Measurements from ENCODE around the gene CHMP6. TPM values are rescaled to one million over a fixed set of nuclear protein-coding genes. Genes with fewer than 3 reads are reported as not detected.

The CHMP6 gene
- total RNA-seq, 1 donor from 2014 or later = 31.1 TPM

DNA sequence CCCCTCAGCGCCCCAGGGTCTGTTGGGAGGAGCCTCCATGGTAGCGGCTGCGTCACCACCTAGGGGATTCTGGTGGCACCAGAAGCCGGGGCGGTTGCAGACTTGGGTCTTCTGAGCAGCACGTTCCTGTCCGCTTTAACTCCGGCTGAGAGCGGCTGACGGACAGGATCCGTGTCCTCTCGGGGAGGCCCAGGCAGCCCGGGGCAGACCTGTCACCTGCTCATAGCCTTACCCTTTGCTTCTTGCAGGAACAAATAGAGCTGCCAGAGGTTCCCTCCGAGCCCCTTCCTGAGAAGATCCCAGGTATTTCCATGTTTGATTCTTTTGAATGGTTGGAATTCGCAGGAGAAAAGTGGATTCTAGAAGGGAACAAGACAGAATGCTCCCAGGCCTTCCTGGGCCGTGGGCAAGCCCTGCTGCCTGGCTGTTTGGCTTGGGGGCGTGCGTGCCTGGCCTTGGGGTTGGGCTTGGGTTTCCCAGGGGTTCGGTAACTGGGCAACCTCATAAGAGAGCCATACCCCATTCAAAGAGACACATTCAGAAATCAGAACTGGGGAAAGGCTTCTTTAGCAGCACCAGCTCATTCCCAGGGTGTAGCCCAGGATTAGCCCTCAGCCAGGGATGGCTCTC is 6.6 kb downstream of the CHMP6 start:
- no peak for DNase-seq (ENCODE audit: extremely low spot score, unreplicated experiment)
- peaks cover 14% of the 10 kb centered on the region for H3K27me3 Mint-ChIP-seq (ENCODE audit: unreplicated experiment)
- TF ChIP-seq, protein P1, sequence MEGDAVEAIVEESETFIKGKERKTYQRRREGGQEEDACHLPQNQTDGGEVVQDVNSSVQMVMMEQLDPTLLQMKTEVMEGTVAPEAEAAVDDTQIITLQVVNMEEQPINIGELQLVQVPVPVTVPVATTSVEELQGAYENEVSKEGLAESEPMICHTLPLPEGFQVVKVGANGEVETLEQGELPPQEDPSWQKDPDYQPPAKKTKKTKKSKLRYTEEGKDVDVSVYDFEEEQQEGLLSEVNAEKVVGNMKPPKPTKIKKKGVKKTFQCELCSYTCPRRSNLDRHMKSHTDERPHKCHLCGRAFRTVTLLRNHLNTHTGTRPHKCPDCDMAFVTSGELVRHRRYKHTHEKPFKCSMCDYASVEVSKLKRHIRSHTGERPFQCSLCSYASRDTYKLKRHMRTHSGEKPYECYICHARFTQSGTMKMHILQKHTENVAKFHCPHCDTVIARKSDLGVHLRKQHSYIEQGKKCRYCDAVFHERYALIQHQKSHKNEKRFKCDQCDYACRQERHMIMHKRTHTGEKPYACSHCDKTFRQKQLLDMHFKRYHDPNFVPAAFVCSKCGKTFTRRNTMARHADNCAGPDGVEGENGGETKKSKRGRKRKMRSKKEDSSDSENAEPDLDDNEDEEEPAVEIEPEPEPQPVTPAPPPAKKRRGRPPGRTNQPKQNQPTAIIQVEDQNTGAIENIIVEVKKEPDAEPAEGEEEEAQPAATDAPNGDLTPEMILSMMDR (IDR thresholded peaks at IDR 0.05) = no peak
- H3K4me3 Mint-ChIP-seq (ENCODE audit: unreplicated experiment) = no peak overlapping the region
- peaks cover 9% of the 10 kb centered on the region for H3K4me1 Mint-ChIP-seq (ENCODE audit: unreplicated experiment)
- H3K9me3 Mint-ChIP-seq (ENCODE audit: unreplicated experiment) = no peaks in the 10 kb centered on the region
- peaks cover 12% of the 10 kb centered on the region for H3K36me3 Mint-ChIP-seq (ENCODE audit: unreplicated experiment)
- no peak overlapping the region for H3K27ac Mint-ChIP-seq (ENCODE audit: unreplicated experiment)

DNA sequence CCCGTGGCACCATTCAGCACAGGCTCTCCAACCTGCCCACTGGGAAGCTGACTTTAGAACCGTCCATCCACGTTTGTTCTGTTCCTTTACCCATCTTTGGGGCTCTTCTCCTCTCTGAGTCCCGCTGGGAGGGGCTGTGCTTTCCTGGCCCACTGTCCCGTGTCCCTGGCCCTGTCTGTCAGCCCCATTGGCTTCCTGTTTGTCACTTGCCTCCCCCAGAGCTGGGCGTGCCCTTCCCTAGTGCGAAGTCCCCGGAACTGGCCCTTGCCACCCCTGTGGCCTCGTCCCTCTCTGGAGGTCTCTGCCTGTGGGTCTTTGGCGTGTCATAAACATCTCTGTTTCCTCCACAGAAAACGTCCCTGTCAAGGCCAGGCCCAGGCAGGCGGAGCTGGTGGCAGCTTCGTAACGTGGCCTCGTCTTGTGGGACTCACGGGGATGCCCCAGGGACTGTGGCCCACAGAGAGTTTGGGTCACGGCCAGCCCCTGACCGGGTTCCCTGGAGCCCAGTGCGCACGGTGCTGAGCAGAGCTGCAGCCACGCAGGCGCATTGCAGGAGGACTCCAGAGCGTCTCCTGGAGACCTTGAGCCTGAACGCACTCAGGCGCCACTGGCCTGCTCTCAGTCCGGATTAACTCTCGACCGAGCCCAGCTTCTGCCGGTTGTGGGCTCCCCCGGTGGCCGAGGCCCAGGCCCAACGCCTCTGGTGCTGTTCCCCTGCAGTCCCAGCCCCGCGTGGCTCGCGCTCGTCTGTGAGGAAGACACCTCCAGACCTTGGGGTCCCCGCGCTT is 7.3 kb downstream of the CHMP6 start:
- H3K9me3 Mint-ChIP-seq (ENCODE audit: unreplicated experiment) = no peaks in the 10 kb centered on the region
- peaks cover 8% of the 10 kb centered on the region for H3K4me1 Mint-ChIP-seq (ENCODE audit: unreplicated experiment)
- TF ChIP-seq, protein P1 (IDR thresholded peaks at IDR 0.05) = no peak
- H3K27me3 Mint-ChIP-seq (ENCODE audit: unreplicated experiment) = peaks cover 19% of the 10 kb centered on the region
- H3K36me3 Mint-ChIP-seq (ENCODE audit: unreplicated experiment) = peaks cover 12% of the 10 kb centered on the region
- no peak overlapping the region for H3K27ac Mint-ChIP-seq (ENCODE audit: unreplicated experiment)
- no peak overlapping the region for H3K4me3 Mint-ChIP-seq (ENCODE audit: unreplicated experiment)
- DNase-seq (ENCODE audit: extremely low spot score, unreplicated experiment) = no peak

DNA sequence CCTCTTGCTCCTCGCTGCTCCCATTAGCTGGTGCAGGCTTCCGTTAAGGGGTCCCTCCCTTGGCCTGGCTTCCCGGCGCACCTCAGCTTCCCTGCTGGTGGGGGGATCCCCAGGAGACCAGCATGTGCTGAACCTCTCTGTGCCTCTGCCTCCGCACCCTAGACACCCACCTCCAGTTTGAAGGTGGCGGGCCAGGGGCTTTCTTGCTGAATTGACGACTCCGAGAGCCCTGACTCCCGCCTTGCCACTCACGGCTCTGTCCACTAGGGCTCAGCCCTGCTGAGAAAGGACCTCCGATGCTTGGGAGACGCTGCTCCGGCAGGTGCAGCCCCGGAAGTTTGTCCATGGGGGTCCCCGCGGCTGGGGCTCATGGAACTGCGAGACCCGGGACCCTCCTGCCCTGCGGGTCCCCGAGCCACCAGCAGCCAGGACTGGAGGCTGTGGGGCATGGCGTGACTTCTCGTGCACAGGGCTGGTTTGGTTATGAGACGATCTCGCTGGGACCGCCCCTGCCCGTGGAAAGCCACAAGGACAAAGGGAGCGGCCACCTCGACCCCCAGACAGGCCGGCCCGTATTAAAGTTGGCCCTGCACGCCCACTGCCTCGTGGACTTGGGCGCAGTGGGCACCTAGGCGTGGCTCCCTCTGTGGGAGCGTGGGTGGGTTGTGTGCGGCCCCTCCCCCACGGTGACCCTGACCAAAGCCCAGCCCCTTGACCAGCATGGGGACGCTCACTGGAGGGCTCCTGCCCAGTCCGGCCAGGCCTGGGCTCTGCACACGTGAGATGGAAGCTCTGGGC is 8.1 kb downstream of the CHMP6 start:
- Mint-ChIP-seq H3K27me3 (ENCODE audit: unreplicated experiment) (peaks cover 22% of the 10 kb centered on the region), H3K36me3 (ENCODE audit: unreplicated experiment) (peaks cover 12% of the 10 kb centered on the region), H3K4me1 (ENCODE audit: unreplicated experiment) (peaks cover 11% of the 10 kb centered on the region), H3K27ac (ENCODE audit: unreplicated experiment) (no peak overlapping the region), H3K4me3 (ENCODE audit: unreplicated experiment) (no peak overlapping the region), H3K9me3 (ENCODE audit: unreplicated experiment) (no peaks in the 10 kb centered on the region)
- DNase-seq (ENCODE audit: extremely low spot score, unreplicated experiment) = no peak
- TF ChIP-seq, protein P1 (IDR thresholded peaks at IDR 0.05) = no peak

DNA sequence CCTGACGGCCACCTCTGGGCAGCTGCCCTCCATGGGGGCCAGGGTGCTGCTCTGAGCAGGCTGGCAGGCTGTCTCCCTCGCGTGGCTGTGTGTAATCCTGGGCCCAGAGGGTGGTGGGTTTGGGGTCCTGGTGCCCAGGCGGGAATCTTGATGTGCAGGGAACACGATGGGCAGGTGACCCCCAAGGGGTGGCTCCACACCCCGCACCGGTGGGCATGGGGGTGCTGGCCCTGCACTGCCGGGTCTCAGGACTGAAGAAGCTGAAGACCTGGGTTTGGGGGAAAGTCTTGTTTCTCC is 8.6 kb downstream of the CHMP6 start:
- H3K27me3 Mint-ChIP-seq (ENCODE audit: unreplicated experiment) = peaks cover 25% of the 10 kb centered on the region
- H3K4me3 Mint-ChIP-seq (ENCODE audit: unreplicated experiment) = no peak overlapping the region
- peaks cover 9% of the 10 kb centered on the region for H3K36me3 Mint-ChIP-seq (ENCODE audit: unreplicated experiment)
- TF ChIP-seq, protein P1 (IDR thresholded peaks at IDR 0.05) = no peak
- no peak overlapping the region for H3K27ac Mint-ChIP-seq (ENCODE audit: unreplicated experiment)
- H3K9me3 Mint-ChIP-seq (ENCODE audit: unreplicated experiment) = no peaks in the 10 kb centered on the region
- no peak for DNase-seq (ENCODE audit: extremely low spot score, unreplicated experiment)
- H3K4me1 Mint-ChIP-seq (ENCODE audit: unreplicated experiment) = peaks cover 12% of the 10 kb centered on the region
